ENCODE results near the gene BIRC5.

BIRC5 gene

DNA sequence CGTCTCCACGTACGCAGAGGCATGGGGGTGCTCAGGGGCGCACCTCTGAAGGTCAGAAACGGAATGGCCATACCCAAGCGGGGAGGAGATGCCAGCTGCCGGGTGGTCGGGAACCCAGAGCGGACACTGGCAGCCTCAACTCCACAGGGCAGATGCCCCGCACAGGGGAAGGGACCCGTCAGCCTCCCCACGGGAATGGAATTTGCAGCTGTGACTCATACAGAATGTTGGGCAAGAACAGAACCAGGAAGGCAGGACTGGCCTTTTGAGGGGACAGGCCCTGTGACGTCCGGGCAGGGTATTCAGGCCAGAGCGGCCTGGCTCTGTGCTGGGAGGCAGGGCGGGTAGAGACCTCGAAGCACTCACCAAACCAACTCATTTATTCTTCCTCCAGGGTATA lies 34.7 kb upstream of the BIRC5 start:
- no peaks in the 10 kb centered on the region for H3K27me3 ChIP-seq (ENCODE audit: control insufficient read depth, low read length)
- H3K36me3 ChIP-seq (ENCODE audit: control insufficient read depth, low read length): peaks cover 96% of the 10 kb centered on the region
- TF ChIP-seq, protein P1, sequence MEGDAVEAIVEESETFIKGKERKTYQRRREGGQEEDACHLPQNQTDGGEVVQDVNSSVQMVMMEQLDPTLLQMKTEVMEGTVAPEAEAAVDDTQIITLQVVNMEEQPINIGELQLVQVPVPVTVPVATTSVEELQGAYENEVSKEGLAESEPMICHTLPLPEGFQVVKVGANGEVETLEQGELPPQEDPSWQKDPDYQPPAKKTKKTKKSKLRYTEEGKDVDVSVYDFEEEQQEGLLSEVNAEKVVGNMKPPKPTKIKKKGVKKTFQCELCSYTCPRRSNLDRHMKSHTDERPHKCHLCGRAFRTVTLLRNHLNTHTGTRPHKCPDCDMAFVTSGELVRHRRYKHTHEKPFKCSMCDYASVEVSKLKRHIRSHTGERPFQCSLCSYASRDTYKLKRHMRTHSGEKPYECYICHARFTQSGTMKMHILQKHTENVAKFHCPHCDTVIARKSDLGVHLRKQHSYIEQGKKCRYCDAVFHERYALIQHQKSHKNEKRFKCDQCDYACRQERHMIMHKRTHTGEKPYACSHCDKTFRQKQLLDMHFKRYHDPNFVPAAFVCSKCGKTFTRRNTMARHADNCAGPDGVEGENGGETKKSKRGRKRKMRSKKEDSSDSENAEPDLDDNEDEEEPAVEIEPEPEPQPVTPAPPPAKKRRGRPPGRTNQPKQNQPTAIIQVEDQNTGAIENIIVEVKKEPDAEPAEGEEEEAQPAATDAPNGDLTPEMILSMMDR (IDR thresholded peaks at IDR 0.05; ENCODE audit: low read depth, low read length, poor library complexity, severe bottlenecking): no peak
- no peak for TF ChIP-seq EZH2phosphoT487 (IDR thresholded peaks at IDR 0.05; ENCODE audit: borderline replicate concordance, low read length)
- H3K79me2 ChIP-seq (ENCODE audit: control insufficient read depth, low read length): peaks cover 52% of the 10 kb centered on the region
- H3K4me3 ChIP-seq (ENCODE audit: low read length): no peak overlapping the region
- no peaks in the 10 kb centered on the region for H3K9me2 ChIP-seq (replicated peaks; ENCODE audit: control insufficient read depth, low read length)
- H3F3A ChIP-seq (ENCODE audit: control insufficient read depth, insufficient read depth): peaks cover 10% of the 10 kb centered on the region; the same call in 1 of the 2 replicates
- H3K4me1 ChIP-seq (ENCODE audit: control insufficient read depth, low read length): peaks cover 71% of the 10 kb centered on the region
- no peak overlapping the region for H3K27ac ChIP-seq (ENCODE audit: low read depth, low read length)
- no peak overlapping the region for H3K4me2 ChIP-seq (ENCODE audit: low read length)
- H4K20me1 ChIP-seq (ENCODE audit: control insufficient read depth, insufficient read depth, low read depth, low read length): peaks cover 12% of the 10 kb centered on the region
- H3K9me3 ChIP-seq (ENCODE audit: control insufficient read depth, insufficient read depth, low read length): no peaks in the 10 kb centered on the region

GRCh38 chr17:78180083-78180482 lies 34.0 kb upstream of the BIRC5 start:
- Histone ChIP-seq H3K27me3 (ENCODE audit: control insufficient read depth, low read length) (no peaks in the 10 kb centered on the region), H3K9me2 (replicated peaks; ENCODE audit: control insufficient read depth, low read length) (no peaks in the 10 kb centered on the region), H3K79me2 (ENCODE audit: control insufficient read depth, low read length) (peaks cover 55% of the 10 kb centered on the region), H3K36me3 (ENCODE audit: control insufficient read depth, low read length) (peaks cover 96% of the 10 kb centered on the region), H3K4me3 (ENCODE audit: low read length) (no peak overlapping the region), H3K4me2 (ENCODE audit: low read length) (no peak overlapping the region), H3K27ac (ENCODE audit: low read depth, low read length) (no peak overlapping the region), H4K20me1 (ENCODE audit: control insufficient read depth, insufficient read depth, low read depth, low read length) (peaks cover 15% of the 10 kb centered on the region), H3F3A (ENCODE audit: control insufficient read depth, insufficient read depth) (peaks cover 10% of the 10 kb centered on the region; the same call in 1 of the 2 replicates), H3K4me1 (ENCODE audit: control insufficient read depth, low read length) (peaks cover 71% of the 10 kb centered on the region), H3K9me3 (ENCODE audit: control insufficient read depth, insufficient read depth, low read length) (no peaks in the 10 kb centered on the region)
- TF ChIP-seq, protein P1 (IDR thresholded peaks at IDR 0.05; ENCODE audit: low read depth, low read length, poor library complexity, severe bottlenecking): no peak
- TF ChIP-seq EZH2phosphoT487 (IDR thresholded peaks at IDR 0.05; ENCODE audit: borderline replicate concordance, low read length): no peak

GRCh38 chr17:78180508-78180907 lies 33.5 kb upstream of the BIRC5 start:
- TF ChIP-seq EZH2phosphoT487 (IDR thresholded peaks at IDR 0.05; ENCODE audit: borderline replicate concordance, low read length): no peak
- TF ChIP-seq, protein P1 (IDR thresholded peaks at IDR 0.05; ENCODE audit: low read depth, low read length, poor library complexity, severe bottlenecking): no peak
- peaks cover 19% of the 10 kb centered on the region for H4K20me1 ChIP-seq (ENCODE audit: control insufficient read depth, insufficient read depth, low read depth, low read length)
- H3K36me3 ChIP-seq (ENCODE audit: control insufficient read depth, low read length): peaks cover 96% of the 10 kb centered on the region
- peaks cover 71% of the 10 kb centered on the region for H3K4me1 ChIP-seq (ENCODE audit: control insufficient read depth, low read length)
- H3K79me2 ChIP-seq (ENCODE audit: control insufficient read depth, low read length): peaks cover 56% of the 10 kb centered on the region
- H3K9me2 ChIP-seq (replicated peaks; ENCODE audit: control insufficient read depth, low read length): no peaks in the 10 kb centered on the region
- H3K9me3 ChIP-seq (ENCODE audit: control insufficient read depth, insufficient read depth, low read length): no peaks in the 10 kb centered on the region
- H3K4me2 ChIP-seq (ENCODE audit: low read length): no peak overlapping the region
- no peaks in the 10 kb centered on the region for H3K27me3 ChIP-seq (ENCODE audit: control insufficient read depth, low read length)
- H3K27ac ChIP-seq (ENCODE audit: low read depth, low read length): 0 out of 2 replicates have a peak overlapping the region, but pooled peaks have one; percentile 6
- H3K4me3 ChIP-seq (ENCODE audit: low read length): no peak overlapping the region
- H3F3A ChIP-seq (ENCODE audit: control insufficient read depth, insufficient read depth): peaks cover 10% of the 10 kb centered on the region; the same call in 1 of the 2 replicates
